HepG2 (cell line): ENCODE results near the gene KAZALD1. TPM values are rescaled to one million over a fixed set of nuclear protein-coding genes. Genes with fewer than 3 reads are reported as not detected.

Experiments used
- ATAC-seq: fragments of 200-7000 bp; cut with Tn5 transposase; 3 replicates; pipeline ENCODE4 v1.9.1; 2020; ENCODE audit warnings: mild to moderate bottlenecking, moderate library complexity
- BruUV-seq: library from RNA; stranded (reverse); fragments of 400-500 nt; replicated peaks from 2 replicates; lab custom pipeline; 2021; lab: Mats Ljungman, UMichigan
- CTCF ChIA-PET: fragments of 300-600 bp; formaldehyde crosslinking; extraction: SDS; loops from one replicate; lab custom pipeline; 2021; ENCODE audit warnings: low total read pairs, inconsistent platforms, low intra/inter-chr PET ratio; lab: Yijun Ruan, JAX
- POLR2A ChIA-PET: fragments of 350-600 bp; sonication (Branson Sonifier 250); formaldehyde crosslinking; loops from one replicate; lab custom pipeline; 2020; ENCODE audit warnings: antibody characterized with exemption, inconsistent platforms; lab: Yijun Ruan, JAX
- DNase-seq: peaks from one replicate; pipeline ENCODE4 v3.0.0-alpha.2; 2015; ENCODE audit warnings: low spot score
- FAIRE-seq: peaks from 3 replicates; lab custom pipeline; 2011; peaks lifted over from hg19 to GRCh38; lab: Jason Lieb, UNC
- H2AFZ ChIP-seq: one replicate; pipeline ENCODE4 v1.6.1; 2011; ENCODE audit warnings: low read length, inconsistent platforms
- H3K27ac ChIP-seq: fragments of 300-600 bp; 3 replicates; pipeline ENCODE4 v1.8.0; 2011; ENCODE audit warnings: mixed run types, mild to moderate bottlenecking, mixed read lengths, low read length, inconsistent platforms; ENCODE audit not compliant: insufficient read depth; ENCODE audit errors: extremely low read length
- H3K27me3 ChIP-seq, 2 experiments: fragments of 200-600 bp in 1 of 2; 2 replicates in 1 of 2; 3 replicates in 1 of 2; pipeline versions ENCODE4 v1.6.0 to v1.8.0; 2011; ENCODE audit warnings: low read length in 2 of 2, mild to moderate bottlenecking in 2 of 2, moderate library complexity in 2 of 2, inconsistent platforms in 1 of 2; ENCODE audit not compliant: insufficient read depth in 2 of 2, control insufficient read depth in 1 of 2
- H3K36me3 ChIP-seq, 2 experiments: fragments of 200-600 bp in 1 of 2; replicated peaks in 1 of 2; 2 replicates in 1 of 2; 3 replicates in 1 of 2; pipeline versions ENCODE4 v1.5.1 to v1.8.0; 2011; ENCODE audit warnings: low read length in 2 of 2, inconsistent platforms in 1 of 2; ENCODE audit not compliant: insufficient read depth in 2 of 2, control insufficient read depth in 1 of 2
- H3K4me1 ChIP-seq: 2 replicates; pipeline ENCODE4 v1.5.1; 2012; ENCODE audit warnings: low read length, inconsistent platforms; ENCODE audit not compliant: insufficient read depth
- H3K4me2 ChIP-seq: 2 replicates; pipeline ENCODE4 v1.6.0; 2011; ENCODE audit warnings: low read depth, low read length, inconsistent platforms
- H3K4me3 ChIP-seq, 3 experiments: fragments of 200-600 bp in 1 of 3; sonication (generic), shearing (Covaris generic) in 1 of 3; replicated peaks in 1 of 3; 2 replicates each; pipeline ENCODE4 v1.5.1; 2011 to 2016; ENCODE audit warnings: low read length in 3 of 3, inconsistent platforms in 2 of 3, low read depth in 2 of 3, mild to moderate bottlenecking in 2 of 3, control low read depth in 1 of 3, mixed read lengths in 1 of 3; ENCODE audit not compliant: insufficient read depth in 1 of 3
- H3K79me2 ChIP-seq: one replicate; pipeline ENCODE4 v1.6.1; 2011; ENCODE audit warnings: low read length, inconsistent platforms; ENCODE audit not compliant: insufficient read depth
- H3K9ac ChIP-seq: 2 replicates; pipeline ENCODE4 v1.6.0; 2011; ENCODE audit warnings: mild to moderate bottlenecking, low read depth, low read length, inconsistent platforms; ENCODE audit not compliant: insufficient read depth
- H3K9me3 ChIP-seq: 2 replicates; pipeline ENCODE4 v1.5.1; 2012; ENCODE audit warnings: mild to moderate bottlenecking, low read length
- H4K20me1 ChIP-seq: 2 replicates; pipeline ENCODE4 v1.6.0; 2011; ENCODE audit warnings: inconsistent platforms, mild to moderate bottlenecking, low read length, moderate library complexity; ENCODE audit not compliant: insufficient read depth
- ELF4 ChIP-seq: sonication (generic); formaldehyde crosslinking; IDR thresholded peaks from 2 replicates; pipeline ENCODE4 v1.5.0; 2020; ENCODE audit warnings: missing genetic modification reagents, mild to moderate bottlenecking, moderate library complexity, borderline replicate concordance
- MAZ ChIP-seq, 2 experiments: sonication (generic) in 1 of 2; formaldehyde crosslinking in 1 of 2; IDR thresholded peaks; 2 replicates each; pipeline versions ENCODE4 v1.5.0 to v1.6.1; 2012 to 2020; ENCODE audit warnings: low read depth in 2 of 2, mild to moderate bottlenecking in 2 of 2, borderline replicate concordance in 1 of 2, improper control_type of control experiment in 1 of 2, low read length in 1 of 2, missing genetic modification reagents in 1 of 2, moderate library complexity in 1 of 2
- NR3C1 ChIP-seq: sonication (generic); formaldehyde crosslinking; IDR thresholded peaks from 2 replicates; pipeline ENCODE4 v1.4.0; 2020; ENCODE audit warnings: missing genetic modification reagents
- REXO4 ChIP-seq: sonication (generic); formaldehyde crosslinking; IDR thresholded peaks from 2 replicates; pipeline ENCODE4 v1.8.0; 2022; ENCODE audit warnings: missing genetic modification reagents, mild to moderate bottlenecking, borderline replicate concordance
- RXRA ChIP-seq: sonication (generic); formaldehyde crosslinking; IDR thresholded peaks from 2 replicates; pipeline ENCODE4 v1.5.1; 2020; ENCODE audit warnings: missing genetic modification reagents
- SNAI1 ChIP-seq: sonication (generic); formaldehyde crosslinking; IDR thresholded peaks from 2 replicates; pipeline ENCODE4 v1.5.0; 2020; ENCODE audit warnings: mild to moderate bottlenecking, missing genetic modification reagents, borderline replicate concordance
- SPEN ChIP-seq: sonication (generic); formaldehyde crosslinking; IDR thresholded peaks from 2 replicates; pipeline ENCODE4 v1.5.1; 2020; ENCODE audit warnings: low read depth, mild to moderate bottlenecking, missing genetic modification reagents
- TOE1 ChIP-seq: sonication (generic); formaldehyde crosslinking; IDR thresholded peaks from 2 replicates; pipeline ENCODE4 v1.4.0; 2020; ENCODE audit warnings: mild to moderate bottlenecking, missing genetic modification reagents
- ZMYM2 ChIP-seq: sonication (generic); formaldehyde crosslinking; IDR thresholded peaks from 2 replicates; pipeline ENCODE4 v1.8.0; 2022; ENCODE audit warnings: mild to moderate bottlenecking, missing genetic modification reagents
- ZNF20 ChIP-seq: sonication (generic); formaldehyde crosslinking; IDR thresholded peaks from 2 replicates; pipeline ENCODE4 v1.4.0; 2020; ENCODE audit warnings: mild to moderate bottlenecking, moderate library complexity, missing genetic modification reagents
- ZNF326 ChIP-seq: sonication (generic); formaldehyde crosslinking; IDR thresholded peaks from 2 replicates; pipeline ENCODE4 v1.4.0; 2020; ENCODE audit warnings: missing genetic modification reagents, borderline replicate concordance
- ZNF510 ChIP-seq: sonication (generic); formaldehyde crosslinking; IDR thresholded peaks from 2 replicates; pipeline ENCODE4 v1.4.0; 2020; ENCODE audit warnings: low read depth, mild to moderate bottlenecking, missing genetic modification reagents
- ZNF549 ChIP-seq: sonication (generic); formaldehyde crosslinking; IDR thresholded peaks from 2 replicates; pipeline ENCODE4 v1.5.0; 2020; ENCODE audit warnings: missing genetic modification reagents
- ZNF672 ChIP-seq: sonication (generic); formaldehyde crosslinking; IDR thresholded peaks from 2 replicates; pipeline ENCODE4 v1.8.1; 2022; ENCODE audit warnings: missing genetic modification reagents
- ZNF75D ChIP-seq: sonication (generic); formaldehyde crosslinking; IDR thresholded peaks from 2 replicates; pipeline ENCODE4 v1.8.1; 2023; ENCODE audit warnings: missing genetic modification reagents, mild to moderate bottlenecking, borderline replicate concordance
- WGBS: methylation state at CpG from one replicate; pipeline ENCODE4 v1.1.6; 2017; ENCODE audit warnings: low lambda C conversion rate; 5-methylcytosine and 5-hydroxymethylcytosine counted together
- in situ Hi-C: cut with HindIII; loops from 2 replicates; pipeline ENCODE4 v1.10.0; 2017; ENCODE audit warnings: low pct_unique_long_range_greater_than_20kb; ENCODE audit not compliant: extremely low pct_ligation_motif_present
- intact Hi-C: fragments of 100-400 bp; cut with micrococcal nuclease; formaldehyde crosslinking; loops from one replicate; pipeline ENCODE4 v1.10.0; 2022; ENCODE audit not compliant: unreplicated experiment
- polyA plus RNA-seq, 8 experiments: library from polyadenylated mRNA; depleted of rRNA in 3 of 8; stranded (reverse) in 7 of 8; unstranded in 1 of 8; fragments of >200 nt; fragmentation: Illumina TruSeq in 4 of 8; extraction: Trizol in 4 of 8; gene quantifications; 2 replicates each; pipeline versions ENCODE4 v1.2.1 to v1.2.3, GENCODE V29; 2011 to 2016; ENCODE audit warnings: low read depth in 4 of 8, missing spikeins in 1 of 8, mixed read lengths in 1 of 8; ENCODE audit not compliant: insufficient read depth in 1 of 8
- total RNA-seq, 5 experiments: library from RNA; depleted of rRNA; stranded (reverse); fragments of >200 nt; fragmentation: Illumina TruSeq; extraction: Trizol; gene quantifications; 2 replicates each; pipeline ENCODE4 v1.2.3, GENCODE V29; 2016; ENCODE audit warnings: low read depth in 1 of 5
- TF ChIP-seq, protein P1 (sequence below): sonication (generic); formaldehyde crosslinking; IDR thresholded peaks from 2 replicates; pipeline ENCODE4 v1.5.1; 2020; ENCODE audit warnings: missing genetic modification reagents, mild to moderate bottlenecking, borderline replicate concordance
- TF ChIP-seq, protein P2 (sequence below): sonication (generic); formaldehyde crosslinking; IDR thresholded peaks from 2 replicates; pipeline ENCODE4 v1.4.0; 2020; ENCODE audit warnings: missing genetic modification reagents, borderline replicate concordance
- TF ChIP-seq, protein P3 (sequence below): IDR thresholded peaks from 2 replicates; pipeline ENCODE4 v1.6.1; 2016; ENCODE audit warnings: low read depth, control low read depth

Gene KAZALD1
- total and polyA plus RNA-seq, 2 of the 13 experiments (the other 11 are each of a cell fraction or from before 2014, with no cell fraction given): 16.7 to 27.7 TPM

GRCh38 chr10:101069441-101069840 lies 7.7 kb downstream of the KAZALD1 start:
- no peak overlapping the region for H3K9ac ChIP-seq
- no peak for DNase-seq
- no peaks in the 10 kb centered on the region for H3K79me2 ChIP-seq
- POLR2A ChIA-PET: interaction anchor here (1.4 kb wide), 1 partner anchor 9 kb away, joined by 3 read pairs; no protein-coding TSS in a partner anchor
- peaks cover 5 to 33% of the 10 kb centered on the region in 2 experiments; a peak in 4 of 5 replicates for H3K27me3 ChIP-seq
- no peaks in the 10 kb centered on the region for H3K9me3 ChIP-seq
- H3K4me3 ChIP-seq: no peak overlapping the region
- TF ChIP-seq ZNF510 (CRISPR knock-in tag): no peak
- TF ChIP-seq NR3C1: no peak
- TF ChIP-seq ZMYM2 (CRISPR knock-in tag): no peak
- TF ChIP-seq, protein P1, sequence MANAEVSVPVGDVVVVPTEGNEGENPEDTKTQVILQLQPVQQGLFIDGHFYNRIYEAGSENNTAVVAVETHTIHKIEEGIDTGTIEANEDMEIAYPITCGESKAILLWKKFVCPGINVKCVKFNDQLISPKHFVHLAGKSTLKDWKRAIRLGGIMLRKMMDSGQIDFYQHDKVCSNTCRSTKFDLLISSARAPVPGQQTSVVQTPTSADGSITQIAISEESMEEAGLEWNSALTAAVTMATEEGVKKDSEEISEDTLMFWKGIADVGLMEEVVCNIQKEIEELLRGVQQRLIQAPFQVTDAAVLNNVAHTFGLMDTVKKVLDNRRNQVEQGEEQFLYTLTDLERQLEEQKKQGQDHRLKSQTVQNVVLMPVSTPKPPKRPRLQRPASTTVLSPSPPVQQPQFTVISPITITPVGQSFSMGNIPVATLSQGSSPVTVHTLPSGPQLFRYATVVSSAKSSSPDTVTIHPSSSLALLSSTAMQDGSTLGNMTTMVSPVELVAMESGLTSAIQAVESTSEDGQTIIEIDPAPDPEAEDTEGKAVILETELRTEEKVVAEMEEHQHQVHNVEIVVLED (CRISPR knock-in tag): no peak
- TF ChIP-seq ZNF20 (CRISPR knock-in tag): no peak
- TF ChIP-seq ZNF75D: no peak
- no peak for TF ChIP-seq ZNF326
- TF ChIP-seq ELF4: no peak
- TF ChIP-seq ZNF672: no peak
- TF ChIP-seq, protein P2, sequence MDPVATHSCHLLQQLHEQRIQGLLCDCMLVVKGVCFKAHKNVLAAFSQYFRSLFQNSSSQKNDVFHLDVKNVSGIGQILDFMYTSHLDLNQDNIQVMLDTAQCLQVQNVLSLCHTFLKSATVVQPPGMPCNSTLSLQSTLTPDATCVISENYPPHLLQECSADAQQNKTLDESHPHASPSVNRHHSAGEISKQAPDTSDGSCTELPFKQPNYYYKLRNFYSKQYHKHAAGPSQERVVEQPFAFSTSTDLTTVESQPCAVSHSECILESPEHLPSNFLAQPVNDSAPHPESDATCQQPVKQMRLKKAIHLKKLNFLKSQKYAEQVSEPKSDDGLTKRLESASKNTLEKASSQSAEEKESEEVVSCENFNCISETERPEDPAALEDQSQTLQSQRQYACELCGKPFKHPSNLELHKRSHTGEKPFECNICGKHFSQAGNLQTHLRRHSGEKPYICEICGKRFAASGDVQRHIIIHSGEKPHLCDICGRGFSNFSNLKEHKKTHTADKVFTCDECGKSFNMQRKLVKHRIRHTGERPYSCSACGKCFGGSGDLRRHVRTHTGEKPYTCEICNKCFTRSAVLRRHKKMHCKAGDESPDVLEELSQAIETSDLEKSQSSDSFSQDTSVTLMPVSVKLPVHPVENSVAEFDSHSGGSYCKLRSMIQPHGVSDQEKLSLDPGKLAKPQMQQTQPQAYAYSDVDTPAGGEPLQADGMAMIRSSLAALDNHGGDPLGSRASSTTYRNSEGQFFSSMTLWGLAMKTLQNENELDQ (CRISPR knock-in tag): no peak
- no peak for TF ChIP-seq REXO4 (CRISPR knock-in tag)
- TF ChIP-seq RXRA: no peak
- TF ChIP-seq TOE1 (CRISPR knock-in tag): no peak
- TF ChIP-seq MAZ (IDR thresholded peaks at IDR 0.05; ENCODE audit: borderline replicate concordance, low read depth, low read length): no peak
- no peak for TF ChIP-seq MAZ (CRISPR knock-in tag; IDR thresholded peaks at IDR 0.05; ENCODE audit: low read depth)
- TF ChIP-seq, protein P3, sequence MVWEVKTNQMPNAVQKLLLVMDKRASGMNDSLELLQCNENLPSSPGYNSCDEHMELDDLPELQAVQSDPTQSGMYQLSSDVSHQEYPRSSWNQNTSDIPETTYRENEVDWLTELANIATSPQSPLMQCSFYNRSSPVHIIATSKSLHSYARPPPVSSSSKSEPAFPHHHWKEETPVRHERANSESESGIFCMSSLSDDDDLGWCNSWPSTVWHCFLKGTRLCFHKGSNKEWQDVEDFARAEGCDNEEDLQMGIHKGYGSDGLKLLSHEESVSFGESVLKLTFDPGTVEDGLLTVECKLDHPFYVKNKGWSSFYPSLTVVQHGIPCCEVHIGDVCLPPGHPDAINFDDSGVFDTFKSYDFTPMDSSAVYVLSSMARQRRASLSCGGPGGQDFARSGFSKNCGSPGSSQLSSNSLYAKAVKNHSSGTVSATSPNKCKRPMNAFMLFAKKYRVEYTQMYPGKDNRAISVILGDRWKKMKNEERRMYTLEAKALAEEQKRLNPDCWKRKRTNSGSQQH (CRISPR knock-in tag): no peak
- no peak for TF ChIP-seq SNAI1 (CRISPR knock-in tag)
- TF ChIP-seq SPEN (CRISPR knock-in tag): no peak
- TF ChIP-seq ZNF549: no peak
- TF ChIP-seq, all 625 proteins: peak for 0
- Histone ChIP-seq H3K27ac (no peak overlapping the region), H4K20me1 (no peaks in the 10 kb centered on the region), H2AFZ (no peak overlapping the region), H3K36me3 (no peaks in the 10 kb centered on the region), H3K4me1 (peaks cover 16% of the 10 kb centered on the region), H3K4me2 (no peak overlapping the region)
- no TSS peak for BruUV-seq
- in situ Hi-C loops (loop anchor here (5.0 kb wide), 1 partner anchor 37 kb away; the partner anchor contains the start of genes PDZD7 and SFXN3), intact Hi-C loops (loop anchor here (5.0 kb wide), 1 partner anchor 37 kb away; the partner anchor contains the start of genes PDZD7 and SFXN3)
- ATAC-seq (no peak), FAIRE-seq (no peak)
- CTCF ChIA-PET: interaction anchor here (0.7 to 3.1 kb wide), 2 partner anchors 10 to 26 kb away, joined by 3 to 22 read pairs; no protein-coding TSS in a partner anchor
- WGBS: 39% methylated on average over 5 of the region's 5 CpGs
